ENCODE data around the gene FARS2. TPM values are rescaled to one million over a fixed set of nuclear protein-coding genes. Genes with fewer than 3 reads are reported as not detected.

Gene FARS2
- 10 to 100 TPM in 1 of 2 donors, 1 to 10 TPM in 1; 5.0 to 10.5 TPM for polyA plus RNA-seq

GRCh38 chr6:5260661-5261544 is at the start of gene FARS2, which contains the start of gene LYRM4:
Gene FARS2, plus strand, starts transcription at chr6:5261513.
Gene LYRM4, minus strand, starts transcription at chr6:5260950. Its CDS starts 217 bp downstream, at chr6:5260733.
- Histone ChIP-seq H3K9me3 (ENCODE audit: control insufficient read depth in 2 of 2, insufficient read depth in 1 of 2, low read depth in 1 of 2, low read length in 1 of 2) (no peaks in the 10 kb centered on the region), H3K4me1 (ENCODE audit: control insufficient read depth in 2 of 2, insufficient read depth in 2 of 2, low read length in 1 of 2) (no peaks in the 10 kb centered on the region), H3K27me3 (ENCODE audit: control insufficient read depth in 1 of 2, insufficient read depth in 2 of 2, low read length in 2 of 2) (no peaks in the 10 kb centered on the region), H3K36me3 (ENCODE audit: control insufficient read depth in 2 of 2, insufficient read depth in 2 of 2, low read length in 1 of 2) (no peaks in the 10 kb centered on the region), H3K4me3 (ENCODE audit: low read depth in 1 of 2, low read length in 2 of 2) (peak within 1 kb of the TSS; percentile 88 to 95), H3K27ac (ENCODE audit: low read depth in 2 of 2, low read length in 1 of 2) (peak within 1 kb of the TSS; percentile 97 to 99)
- 0% methylated on average over 84 to 85 of the region's 85 CpGs for WGBS, 2 donors

DNA sequence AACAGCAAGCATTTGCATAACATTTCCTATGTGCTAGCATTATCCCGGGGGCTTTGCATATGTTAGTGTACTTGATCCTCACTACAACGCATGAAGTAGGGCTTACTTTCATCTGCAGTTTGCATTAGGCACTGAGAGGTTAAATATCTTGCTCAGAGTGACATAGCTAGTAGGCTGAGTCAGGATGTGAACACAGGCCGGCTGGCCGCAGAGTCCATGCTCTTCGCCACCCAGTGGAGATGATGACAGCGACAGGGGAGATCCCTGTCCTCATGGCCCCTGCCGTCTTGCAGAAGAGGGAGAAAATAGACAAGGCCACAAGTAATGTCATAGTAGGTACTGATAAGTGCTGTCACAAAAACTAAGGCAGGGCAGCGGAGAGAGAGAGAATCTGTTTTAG is 47.5 kb upstream of the FARS2 start:
- no peaks in the 10 kb centered on the region for H3K27me3 ChIP-seq (ENCODE audit: control insufficient read depth in 1 of 2, insufficient read depth in 2 of 2, low read length in 2 of 2)
- no peak overlapping the region for H3K4me3 ChIP-seq (ENCODE audit: low read depth in 1 of 2, low read length in 2 of 2)
- H3K4me1 ChIP-seq (ENCODE audit: control insufficient read depth in 2 of 2, insufficient read depth in 2 of 2, low read length in 1 of 2), result peaks cover 0 to 2% of the 10 kb centered on the region in 2 donors
- 82 to 85% methylated on average over 8 of the region's 8 CpGs for WGBS, 2 donors
- H3K27ac ChIP-seq (ENCODE audit: low read depth in 2 of 2, low read length in 1 of 2), result no peak overlapping the region
- H3K36me3 ChIP-seq (ENCODE audit: control insufficient read depth in 2 of 2, insufficient read depth in 2 of 2, low read length in 1 of 2), result peaks cover 0 to 3% of the 10 kb centered on the region in 2 donors
- H3K9me3 ChIP-seq (ENCODE audit: control insufficient read depth in 2 of 2, insufficient read depth in 1 of 2, low read depth in 1 of 2, low read length in 1 of 2), result no peaks in the 10 kb centered on the region

GRCh38 chr6:5214570-5215052 is 46.7 kb upstream of the FARS2 start:
- Histone ChIP-seq H3K9me3 (ENCODE audit: control insufficient read depth in 2 of 2, insufficient read depth in 1 of 2, low read depth in 1 of 2, low read length in 1 of 2) (no peaks in the 10 kb centered on the region), H3K36me3 (ENCODE audit: control insufficient read depth in 2 of 2, insufficient read depth in 2 of 2, low read length in 1 of 2) (peaks cover 0 to 3% of the 10 kb centered on the region in 2 donors), H3K4me3 (ENCODE audit: low read depth in 1 of 2, low read length in 2 of 2) (no peak overlapping the region), H3K27ac (ENCODE audit: low read depth in 2 of 2, low read length in 1 of 2) (no peak overlapping the region), H3K4me1 (ENCODE audit: control insufficient read depth in 2 of 2, insufficient read depth in 2 of 2, low read length in 1 of 2) (peaks cover 0 to 2% of the 10 kb centered on the region in 2 donors), H3K27me3 (ENCODE audit: control insufficient read depth in 1 of 2, insufficient read depth in 2 of 2, low read length in 2 of 2) (no peaks in the 10 kb centered on the region)
- WGBS, 2 donors, result 76 to 80% methylated on average over 10 of the region's 10 CpGs

- no peak overlapping the region for H3K27ac ChIP-seq (ENCODE audit: low read depth in 2 of 2, low read length in 1 of 2)
- H3K36me3 ChIP-seq (ENCODE audit: control insufficient read depth in 2 of 2, insufficient read depth in 2 of 2, low read length in 1 of 2), result peaks cover 0 to 3% of the 10 kb centered on the region in 2 donors
- WGBS, 2 donors, result 81 to 87% methylated on average over 2 of the region's 2 CpGs
- H3K9me3 ChIP-seq (ENCODE audit: control insufficient read depth in 2 of 2, insufficient read depth in 1 of 2, low read depth in 1 of 2, low read length in 1 of 2), result no peaks in the 10 kb centered on the region
- no peaks in the 10 kb centered on the region for H3K27me3 ChIP-seq (ENCODE audit: control insufficient read depth in 1 of 2, insufficient read depth in 2 of 2, low read length in 2 of 2)
- no peak overlapping the region for H3K4me3 ChIP-seq (ENCODE audit: low read depth in 1 of 2, low read length in 2 of 2)
- peaks cover 0 to 2% of the 10 kb centered on the region in 2 donors for H3K4me1 ChIP-seq (ENCODE audit: control insufficient read depth in 2 of 2, insufficient read depth in 2 of 2, low read length in 1 of 2)
These were observed 46.2 kb upstream of the FARS2 start for GRCh38 chr6:5215159-5215558.

GRCh38 chr6:5215799-5216198 is 45.5 kb upstream of the FARS2 start:
- Histone ChIP-seq H3K36me3 (ENCODE audit: control insufficient read depth in 2 of 2, insufficient read depth in 2 of 2, low read length in 1 of 2) (peaks cover 0 to 3% of the 10 kb centered on the region in 2 donors), H3K4me3 (ENCODE audit: low read depth in 1 of 2, low read length in 2 of 2) (no peak overlapping the region), H3K4me1 (ENCODE audit: control insufficient read depth in 2 of 2, insufficient read depth in 2 of 2, low read length in 1 of 2) (peaks cover 0 to 2% of the 10 kb centered on the region in 2 donors), H3K9me3 (ENCODE audit: control insufficient read depth in 2 of 2, insufficient read depth in 1 of 2, low read depth in 1 of 2, low read length in 1 of 2) (no peaks in the 10 kb centered on the region), H3K27me3 (ENCODE audit: control insufficient read depth in 1 of 2, insufficient read depth in 2 of 2, low read length in 2 of 2) (no peaks in the 10 kb centered on the region), H3K27ac (ENCODE audit: low read depth in 2 of 2, low read length in 1 of 2) (no peak overlapping the region)
- WGBS, 2 donors, result 76 to 87% methylated on average over 9 of the region's 9 CpGs

GRCh38 chr6:5217356-5217755 is 44.0 kb upstream of the FARS2 start:
- H3K27me3 ChIP-seq (ENCODE audit: control insufficient read depth in 1 of 2, insufficient read depth in 2 of 2, low read length in 2 of 2), result no peaks in the 10 kb centered on the region
- peaks cover 0 to 2% of the 10 kb centered on the region in 2 donors for H3K4me1 ChIP-seq (ENCODE audit: control insufficient read depth in 2 of 2, insufficient read depth in 2 of 2, low read length in 1 of 2)
- H3K9me3 ChIP-seq (ENCODE audit: control insufficient read depth in 2 of 2, insufficient read depth in 1 of 2, low read depth in 1 of 2, low read length in 1 of 2), result no peaks in the 10 kb centered on the region
- H3K27ac ChIP-seq (ENCODE audit: low read depth in 2 of 2, low read length in 1 of 2), result no peak overlapping the region
- peaks cover 0 to 3% of the 10 kb centered on the region in 2 donors for H3K36me3 ChIP-seq (ENCODE audit: control insufficient read depth in 2 of 2, insufficient read depth in 2 of 2, low read length in 1 of 2)
- WGBS, 2 donors, result 68 to 73% methylated on average over 2 of the region's 2 CpGs
- no peak overlapping the region for H3K4me3 ChIP-seq (ENCODE audit: low read depth in 1 of 2, low read length in 2 of 2)

GRCh38 chr6:5219011-5219691 is 42.2 kb upstream of the FARS2 start:
- Histone ChIP-seq H3K9me3 (ENCODE audit: control insufficient read depth in 2 of 2, insufficient read depth in 1 of 2, low read depth in 1 of 2, low read length in 1 of 2) (no peaks in the 10 kb centered on the region), H3K4me1 (ENCODE audit: control insufficient read depth in 2 of 2, insufficient read depth in 2 of 2, low read length in 1 of 2) (peaks cover 0 to 2% of the 10 kb centered on the region in 2 donors), H3K4me3 (ENCODE audit: low read depth in 1 of 2, low read length in 2 of 2) (no peak overlapping the region), H3K36me3 (ENCODE audit: control insufficient read depth in 2 of 2, insufficient read depth in 2 of 2, low read length in 1 of 2) (peaks cover 0 to 5% of the 10 kb centered on the region in 2 donors), H3K27ac (ENCODE audit: low read depth in 2 of 2, low read length in 1 of 2) (no peak overlapping the region), H3K27me3 (ENCODE audit: control insufficient read depth in 1 of 2, insufficient read depth in 2 of 2, low read length in 2 of 2) (no peaks in the 10 kb centered on the region)
- 63 to 71% methylated on average over 5 of the region's 5 CpGs for WGBS, 2 donors

GRCh38 chr6:5220443-5220842 is 40.9 kb upstream of the FARS2 start:
- no peaks in the 10 kb centered on the region for H3K4me1 ChIP-seq (ENCODE audit: control insufficient read depth in 2 of 2, insufficient read depth in 2 of 2, low read length in 1 of 2)
- H3K4me3 ChIP-seq (ENCODE audit: low read depth in 1 of 2, low read length in 2 of 2), result no peak overlapping the region
- no peaks in the 10 kb centered on the region for H3K27me3 ChIP-seq (ENCODE audit: control insufficient read depth in 1 of 2, insufficient read depth in 2 of 2, low read length in 2 of 2)
- H3K27ac ChIP-seq (ENCODE audit: low read depth in 2 of 2, low read length in 1 of 2), result no peak overlapping the region
- H3K36me3 ChIP-seq (ENCODE audit: control insufficient read depth in 2 of 2, insufficient read depth in 2 of 2, low read length in 1 of 2), result peaks cover 0 to 5% of the 10 kb centered on the region in 2 donors
- 95 to 97% methylated on average over 1 of the region's 1 CpG for WGBS, 2 donors
- H3K9me3 ChIP-seq (ENCODE audit: control insufficient read depth in 2 of 2, insufficient read depth in 1 of 2, low read depth in 1 of 2, low read length in 1 of 2), result no peaks in the 10 kb centered on the region

- no peak overlapping the region for H3K27ac ChIP-seq (ENCODE audit: low read depth in 2 of 2, low read length in 1 of 2)
- H3K4me1 ChIP-seq (ENCODE audit: control insufficient read depth in 2 of 2, insufficient read depth in 2 of 2, low read length in 1 of 2), result no peaks in the 10 kb centered on the region
- no peaks in the 10 kb centered on the region for H3K27me3 ChIP-seq (ENCODE audit: control insufficient read depth in 1 of 2, insufficient read depth in 2 of 2, low read length in 2 of 2)
- WGBS, 2 donors, result 89 to 91% methylated on average over 6 of the region's 6 CpGs
- no peak overlapping the region for H3K4me3 ChIP-seq (ENCODE audit: low read depth in 1 of 2, low read length in 2 of 2)
- H3K9me3 ChIP-seq (ENCODE audit: control insufficient read depth in 2 of 2, insufficient read depth in 1 of 2, low read depth in 1 of 2, low read length in 1 of 2), result no peaks in the 10 kb centered on the region
- peaks cover 0 to 2% of the 10 kb centered on the region in 2 donors for H3K36me3 ChIP-seq (ENCODE audit: control insufficient read depth in 2 of 2, insufficient read depth in 2 of 2, low read length in 1 of 2)
These were observed 38.0 kb upstream of the FARS2 start for GRCh38 chr6:5223309-5223708.

All from esophagus (tissue), 2 donors.